Karpas-422 (cell line): Measurements from ENCODE around the gene TMEM54. TPM values are rescaled to one million over a fixed set of nuclear protein-coding genes. Genes with fewer than 3 reads are reported as not detected.

Source experiments
- DNase-seq: peaks from one replicate; pipeline ENCODE4 v3.0.0-alpha.2; 2015
- H2AFZ ChIP-seq: fragments of 200-600 bp; sonication (generic); 2 replicates; pipeline ENCODE4 v1.6.1; 2014; ENCODE audit warnings: antibody characterized with exemption, low read length, mixed read lengths
- H3K27ac ChIP-seq: fragments of 200-600 bp; sonication (generic); 2 replicates; pipeline ENCODE4 v1.5.1; 2014; ENCODE audit warnings: mild to moderate bottlenecking, low read length, moderate library complexity
- H3K27me3 ChIP-seq: fragments of 200-600 bp; sonication (generic); 2 replicates; pipeline ENCODE4 v1.6.1; 2014; ENCODE audit warnings: low read length, mixed read lengths
- H3K36me3 ChIP-seq: fragments of 200-600 bp; sonication (generic); 2 replicates; pipeline ENCODE4 v1.6.1; 2014; ENCODE audit warnings: low read length, mixed read lengths; ENCODE audit not compliant: insufficient read depth
- H3K4me1 ChIP-seq: fragments of 200-600 bp; sonication (generic); 2 replicates; pipeline ENCODE4 v1.6.1; 2014; ENCODE audit warnings: mild to moderate bottlenecking, low read length, mixed read lengths
- H3K4me2 ChIP-seq: fragments of 200-600 bp; sonication (generic); 2 replicates; pipeline ENCODE4 v1.6.1; 2014; ENCODE audit warnings: low read length, low read depth, mild to moderate bottlenecking; ENCODE audit not compliant: poor library complexity, severe bottlenecking
- H3K4me3 ChIP-seq: fragments of 200-600 bp; sonication (generic); 2 replicates; pipeline ENCODE4 v1.5.1; 2014; ENCODE audit warnings: mild to moderate bottlenecking, antibody characterized with exemption, low read length, mixed read lengths
- H3K79me2 ChIP-seq: fragments of 200-600 bp; sonication (generic); 2 replicates; pipeline ENCODE4 v1.6.1; 2014; ENCODE audit warnings: mild to moderate bottlenecking, low read length, mixed read lengths
- H3K9ac ChIP-seq: fragments of 200-600 bp; sonication (generic); 2 replicates; pipeline ENCODE4 v1.6.0; 2014; ENCODE audit warnings: low read length
- H3K9me2 ChIP-seq: fragments of 200-600 bp; sonication (generic), shearing (Covaris generic); replicated peaks from 2 replicates; pipeline ENCODE4 v1.6.0; 2014; ENCODE audit warnings: mild to moderate bottlenecking, low read length, moderate library complexity; ENCODE audit not compliant: insufficient read depth
- H3K9me3 ChIP-seq: fragments of 300-700, 200-600 bp; sonication (generic); 2 replicates; pipeline ENCODE4 v1.6.1; 2014; ENCODE audit warnings: low read length, mixed read lengths
- H4K20me1 ChIP-seq: fragments of 200-600 bp; sonication (generic); 2 replicates; pipeline ENCODE4 v1.6.1; 2014; ENCODE audit warnings: mild to moderate bottlenecking, antibody characterized with exemption, low read length, low read depth; ENCODE audit not compliant: insufficient read depth
- total RNA-seq: library from RNA; depleted of rRNA; stranded (reverse); fragments of >200 nt; shearing (Covaris generic); gene quantifications from 2 replicates; pipeline ENCODE4 v1.2.3, GENCODE V29; 2014; ENCODE audit warnings: low replicate concordance; rRNA removed

TMEM54 gene
- total RNA-seq, 1 experiment from 2014 or later = 1.1 TPM

DNA sequence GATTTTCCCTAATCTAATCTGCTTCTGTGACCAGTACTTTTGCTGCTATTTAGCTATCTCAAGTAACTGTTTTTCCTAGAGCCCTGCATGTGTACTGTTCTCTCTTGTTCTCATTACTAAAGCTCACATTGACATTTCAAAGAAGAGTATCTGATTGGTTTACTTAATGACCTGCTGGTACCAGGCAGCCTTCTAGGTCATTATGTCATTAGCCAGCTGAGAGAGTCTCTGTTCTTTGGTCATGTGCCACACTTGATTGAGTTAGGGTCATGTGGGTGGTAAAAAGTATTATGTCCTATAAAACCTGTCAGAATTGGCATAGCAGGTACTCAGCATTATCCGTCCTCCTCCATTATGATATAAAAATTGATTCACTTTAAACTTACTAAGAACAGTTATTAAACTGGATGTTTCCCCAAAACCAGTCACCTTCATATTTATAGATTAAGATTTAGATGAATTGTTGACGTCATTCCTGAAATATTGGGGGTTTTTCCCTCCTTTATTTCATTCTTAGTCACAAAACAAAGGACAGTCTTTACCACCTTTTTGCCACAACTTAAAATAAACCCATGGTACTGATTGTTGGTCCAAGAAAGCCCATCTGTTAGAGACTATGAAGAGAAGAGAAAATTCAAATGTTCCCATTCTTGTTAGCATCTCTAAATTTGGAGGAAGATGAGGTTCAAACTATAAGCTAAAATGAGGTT lies 52.7 kb downstream of the TMEM54 start:
- Histone ChIP-seq H3K36me3 (peaks cover 10% of the 10 kb centered on the region), H3K27ac (no peak overlapping the region), H3K4me3 (no peak overlapping the region), H3K9me2 (no peaks in the 10 kb centered on the region), H3K9ac (no peak overlapping the region), H3K9me3 (no peaks in the 10 kb centered on the region), H4K20me1 (no peaks in the 10 kb centered on the region), H2AFZ (no peak overlapping the region), H3K4me1 (no peaks in the 10 kb centered on the region), H3K4me2 (no peak overlapping the region), H3K27me3 (no peaks in the 10 kb centered on the region), H3K79me2 (peaks cover 4% of the 10 kb centered on the region; the same call in 1 of the 2 replicates)
- no peak for DNase-seq

Other genes with a start within 250 kb of the TMEM54 start
- not detected in 2 replicates for gene SYNC, start 198.6 kb downstream of the TMEM54 start, total RNA-seq
- gene YARS1, start 84.0 kb downstream of the TMEM54 start, total RNA-seq = 118 and 159 TPM in 2 replicates
- gene S100PBP, start 83.7 kb downstream of the TMEM54 start, total RNA-seq = 23.7 and 30.8 TPM in 2 replicates
- not detected in 2 replicates for gene FNDC5, start 30.5 kb downstream of the TMEM54 start, total RNA-seq
- gene HPCA, start 14.9 kb downstream of the TMEM54 start, total RNA-seq = not detected in 2 replicates
- 86.1 and 160 TPM in 2 replicates for gene RNF19B, start 63.4 kb upstream of the TMEM54 start, total RNA-seq
- 145 and 287 TPM in 2 replicates for gene AK2, start 135.5 kb upstream of the TMEM54 start, total RNA-seq
- gene AZIN2, start 179.8 kb upstream of the TMEM54 start, total RNA-seq = 0.30 and 1.8 TPM in 2 replicates